ENCODE data around the gene SOX5. TPM values are rescaled to one million over a fixed set of nuclear protein-coding genes. Genes with fewer than 3 reads are reported as not detected.
"Not testable (repeated sequence)": the region's sequence is repeated elsewhere in the genome, so short reads cannot be mapped to it uniquely, and the experiment has no call there.

Gene SOX5
- total RNA-seq, 1 donor from 2014 or later: 2.2 TPM

DNA sequence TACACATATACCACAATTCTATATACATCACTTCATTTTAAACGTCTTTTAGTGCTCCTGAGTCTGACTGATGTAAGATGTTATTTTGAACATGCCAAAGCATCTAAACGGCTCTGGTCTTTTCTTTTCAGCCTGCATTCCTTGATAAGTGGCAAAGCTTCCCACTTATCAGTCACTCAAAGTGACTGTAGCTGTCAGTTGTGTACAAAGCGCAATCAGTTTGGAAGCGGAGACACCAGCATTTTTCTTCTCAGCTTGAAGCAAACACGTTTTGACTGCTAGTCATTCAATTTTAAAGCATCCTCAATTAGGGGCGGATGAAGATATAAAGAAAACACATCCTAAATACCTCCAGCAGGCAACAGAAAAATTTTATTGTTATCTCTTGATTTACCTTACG, 226.8 kb downstream of the SOX5 start:
- DNase-seq (no peak), ATAC-seq (ENCODE audit: poor library complexity) (no peak)
- intact Hi-C loops (cut with DNase I): no loop called here

DNA sequence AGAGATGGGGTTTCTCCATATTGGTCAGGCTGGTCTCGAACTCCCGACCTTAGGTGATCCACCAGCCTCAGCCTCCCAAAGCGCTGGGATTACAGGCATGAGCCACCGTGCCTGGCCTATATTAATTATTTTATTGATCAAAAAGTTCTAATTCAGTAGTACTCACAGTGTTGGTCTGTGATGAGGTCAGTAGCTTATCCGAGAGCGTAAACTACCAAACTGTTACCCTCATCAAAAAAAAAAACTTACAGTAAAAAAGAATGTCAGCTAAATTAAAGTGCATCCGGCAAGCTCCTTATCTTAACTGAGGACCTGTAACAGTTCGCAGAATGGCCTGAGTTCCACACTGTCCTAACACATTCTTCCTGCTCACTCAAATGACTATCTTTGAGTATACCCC, 228.2 kb downstream of the SOX5 start:
- ATAC-seq (ENCODE audit: poor library complexity): no peak
- DNase-seq: no peak
- intact Hi-C loops (cut with DNase I): no loop called here

DNA sequence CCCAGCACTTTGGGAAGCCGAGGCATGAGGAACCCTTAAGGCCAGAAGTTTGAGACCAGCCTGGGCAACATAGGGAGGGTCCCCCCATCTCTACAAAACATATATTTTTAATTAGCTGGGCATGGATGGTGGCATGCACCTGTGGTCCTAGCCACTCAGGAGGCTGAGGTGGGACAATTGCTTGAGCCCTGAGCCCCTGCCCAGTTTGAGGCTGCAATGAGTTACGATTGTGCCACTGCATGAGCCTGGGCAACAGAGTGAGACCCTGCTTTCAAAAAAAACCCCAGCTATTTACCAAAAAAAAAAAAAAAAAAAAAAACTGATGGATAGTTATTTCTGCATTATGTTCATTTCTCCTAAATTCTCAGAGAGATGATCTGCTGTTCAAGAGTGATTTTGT, 230.0 kb downstream of the SOX5 start:
- ATAC-seq (ENCODE audit: poor library complexity) (no peak), DNase-seq (no peak)
- intact Hi-C loops (cut with DNase I): no loop called here

DNA sequence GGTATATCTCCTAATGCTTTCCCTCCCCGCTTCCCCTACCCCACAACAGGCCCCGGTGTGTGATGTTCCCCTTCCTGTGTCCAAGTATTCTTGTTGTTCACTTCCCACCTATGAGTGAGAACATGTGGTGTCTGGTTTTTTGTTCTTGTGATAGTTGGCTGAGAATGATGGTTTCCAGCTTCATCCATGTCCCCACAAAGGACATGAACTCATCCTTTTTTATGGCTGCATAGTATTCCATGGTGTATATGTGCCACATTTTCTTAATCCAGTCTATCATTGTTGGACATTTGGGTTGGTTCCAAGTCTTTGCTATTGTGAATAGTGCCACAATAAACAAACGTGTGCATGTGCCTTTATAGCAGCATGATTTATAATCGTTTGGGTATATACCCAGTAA, 239.1 kb downstream of the SOX5 start:
- DNase-seq; intact Hi-C loops (cut with DNase I); ATAC-seq (ENCODE audit: poor library complexity): not testable (repeated sequence)

DNA sequence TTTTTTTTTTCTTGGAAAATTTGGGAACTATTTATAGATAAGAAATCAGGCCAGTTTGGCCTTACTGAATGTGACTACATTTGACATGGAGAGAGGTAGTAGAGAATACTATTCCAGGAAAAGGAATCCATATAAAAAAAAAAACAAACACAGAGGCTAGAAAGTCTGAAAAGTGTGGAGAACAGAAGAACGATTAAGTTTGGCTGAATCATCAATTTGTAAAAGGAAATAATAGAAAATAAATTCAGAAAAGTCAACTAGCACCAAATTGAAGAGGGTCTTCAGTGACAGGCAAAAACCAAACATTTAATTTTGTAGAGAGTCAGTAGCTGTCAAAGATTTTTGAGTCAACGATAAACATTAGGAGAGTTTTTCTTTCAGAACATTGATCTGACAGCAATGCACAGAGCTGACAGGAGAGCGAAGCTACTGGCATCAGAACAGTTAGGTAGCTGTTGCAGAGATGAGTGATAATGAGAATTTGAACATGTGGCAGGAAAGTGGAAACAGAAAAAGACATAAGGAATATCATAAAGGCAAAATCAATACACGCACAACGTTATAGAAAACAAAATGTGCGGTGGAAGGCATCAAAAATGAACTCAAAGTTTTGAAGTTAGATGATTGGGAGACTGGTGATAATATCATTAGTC, 241.2 kb downstream of the SOX5 start:
- ATAC-seq (ENCODE audit: poor library complexity): no peak
- DNase-seq: no peak
- intact Hi-C loops (cut with DNase I): no loop called here

DNA sequence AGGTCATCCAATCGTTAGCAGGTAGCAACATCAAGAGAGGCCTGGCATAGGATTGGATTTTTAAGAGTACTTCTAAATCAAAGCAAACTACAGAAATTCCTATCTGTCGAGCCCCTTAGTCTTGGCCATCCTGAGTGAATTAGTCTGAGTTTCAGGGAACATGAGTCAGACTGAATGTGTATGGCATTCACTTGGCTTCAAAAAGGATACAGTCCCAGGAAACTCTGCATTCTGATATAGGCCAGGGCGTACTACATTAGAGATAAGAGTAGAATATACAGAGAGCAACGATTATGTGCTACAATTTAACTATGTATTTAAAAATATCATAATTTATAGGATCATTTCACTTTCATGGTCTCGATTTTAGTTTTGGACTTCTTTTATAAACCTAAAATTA, 242.2 kb downstream of the SOX5 start:
- ATAC-seq (ENCODE audit: poor library complexity) (no peak), DNase-seq (no peak)
- intact Hi-C loops (cut with DNase I): no loop called here

DNA sequence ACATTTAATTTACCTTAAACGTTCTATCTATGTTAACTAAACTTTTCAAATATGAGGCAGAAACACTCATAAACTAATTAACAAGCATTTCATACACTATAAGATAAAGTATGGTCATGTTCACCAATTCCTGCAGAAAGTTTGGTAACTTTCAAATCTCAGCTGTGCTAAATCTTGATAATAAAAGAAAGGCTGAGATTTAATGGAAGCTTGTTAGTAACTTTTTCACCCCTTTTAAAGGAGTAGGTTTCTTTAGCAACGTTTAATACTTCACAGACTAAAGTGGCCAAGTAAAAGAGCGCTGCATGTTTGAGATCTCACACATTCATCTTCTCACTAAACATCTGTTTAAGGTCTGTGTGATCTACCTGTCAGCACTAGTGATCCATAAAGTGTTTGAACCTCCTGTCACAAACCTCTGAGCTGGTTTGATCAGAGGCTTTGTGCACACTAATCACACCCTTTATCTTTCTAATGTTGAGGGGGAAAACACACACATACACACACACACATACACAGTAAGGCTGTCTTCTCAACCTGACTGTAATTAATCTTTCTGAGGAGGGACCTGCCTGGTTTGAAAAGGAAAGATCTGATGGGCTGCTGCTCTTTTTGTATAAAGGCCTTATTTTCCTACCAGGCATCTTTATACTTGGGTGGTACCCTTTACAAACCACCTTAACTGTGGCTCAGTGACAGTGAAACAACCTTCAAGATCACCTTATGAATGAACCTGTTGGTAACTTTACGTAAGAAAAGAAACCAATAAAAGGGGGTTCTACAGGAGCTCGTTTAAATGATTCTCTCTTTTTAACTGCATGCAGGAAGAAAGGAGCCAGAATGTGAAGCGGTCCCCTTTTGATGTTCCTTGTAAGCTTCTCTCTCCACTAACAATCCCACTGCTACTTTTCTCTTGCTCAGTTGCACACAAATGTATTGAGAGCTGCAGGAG, 244.2 kb downstream of the SOX5 start:
- intact Hi-C loops (cut with DNase I): no loop called here
- ATAC-seq (ENCODE audit: poor library complexity) (no peak), DNase-seq (no peak)

DNA sequence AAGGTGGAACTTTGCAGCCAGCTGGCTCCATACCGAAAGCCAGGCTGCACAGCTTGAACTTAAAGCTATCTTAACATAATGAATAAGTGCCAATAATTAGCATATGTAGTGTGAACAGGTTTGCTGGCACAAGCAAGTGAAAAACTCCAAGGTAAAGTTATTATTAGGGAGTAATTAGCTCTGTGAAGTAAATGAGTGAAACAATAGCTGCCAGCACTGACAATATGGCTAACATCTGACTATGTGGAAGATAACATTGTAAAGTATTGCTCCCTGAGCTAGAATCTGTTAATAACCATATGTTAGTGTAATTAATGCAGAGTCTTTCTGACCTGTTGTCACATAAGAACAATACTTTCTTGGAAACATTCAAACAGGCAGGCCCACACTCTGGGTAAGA, 246.4 kb downstream of the SOX5 start:
- DNase-seq: no peak
- no peak for ATAC-seq (ENCODE audit: poor library complexity)
- intact Hi-C loops (cut with DNase I): no loop called here

DNA sequence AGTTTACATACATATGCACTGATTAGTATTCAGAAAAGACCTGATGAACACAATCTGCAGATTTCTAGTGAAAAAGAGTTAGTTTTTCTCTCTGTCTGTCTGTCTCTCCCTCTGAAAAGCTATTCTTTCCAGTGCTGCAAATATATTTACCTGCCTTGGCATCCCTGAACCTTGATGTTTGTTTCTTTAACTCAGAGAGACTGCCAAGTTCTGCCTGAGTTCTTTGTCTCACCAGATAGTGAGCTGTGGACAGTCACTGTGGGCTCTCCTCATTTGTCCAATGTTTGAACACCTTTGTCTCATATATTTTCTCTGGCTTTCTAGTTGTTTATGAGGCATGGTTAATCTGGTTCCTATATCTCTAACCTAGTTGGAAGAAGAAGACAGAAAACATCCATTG, 250.4 kb downstream of the SOX5 start:
- ATAC-seq (ENCODE audit: poor library complexity) (no peak), DNase-seq (no peak)
- intact Hi-C loops (cut with DNase I): no loop called here

DNA sequence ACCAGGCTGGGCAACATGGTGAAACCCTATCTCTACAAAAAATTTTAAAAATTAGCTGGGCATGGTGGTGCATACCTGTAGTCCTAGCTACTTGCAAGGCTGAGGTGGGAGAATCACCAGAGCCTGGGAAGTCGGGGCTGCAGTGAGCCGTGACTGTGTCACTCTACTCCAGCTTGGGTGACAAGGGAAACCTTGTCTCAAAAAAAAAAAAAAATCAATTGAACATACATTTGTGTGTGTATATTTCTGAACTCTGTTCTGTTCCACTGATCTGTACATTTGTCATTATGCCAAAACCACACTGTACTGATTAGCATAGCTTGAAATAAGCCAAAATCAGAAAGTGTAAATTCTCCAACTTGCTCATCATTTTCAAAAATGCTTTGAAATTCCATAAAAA, 254.6 kb downstream of the SOX5 start:
- no peak for ATAC-seq (ENCODE audit: poor library complexity)
- intact Hi-C loops (cut with DNase I): no loop called here

DNA sequence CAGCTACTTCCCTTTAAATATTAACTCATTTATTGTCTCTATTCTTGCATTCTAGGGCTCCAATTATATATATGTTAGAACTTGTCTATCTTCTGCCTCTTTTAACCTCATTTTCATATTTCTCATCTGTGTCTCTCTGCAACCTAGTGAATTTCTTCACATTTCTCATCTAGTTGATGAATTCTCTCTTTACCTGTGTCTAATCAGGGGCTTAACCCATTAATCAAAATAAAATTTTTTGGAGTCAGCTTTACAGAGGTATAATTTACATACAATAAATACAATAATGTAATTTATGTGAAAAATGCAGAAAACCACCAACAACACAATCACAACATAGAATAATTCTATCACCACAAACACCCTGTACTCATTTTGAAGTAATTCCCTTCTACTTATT, 255.2 kb downstream of the SOX5 start:
- DNase-seq (no peak), ATAC-seq (ENCODE audit: poor library complexity) (no peak)
- intact Hi-C loops (cut with DNase I): no loop called here

More for the DNA sequence above, 254.6 kb downstream of the SOX5 start:
- DNase-seq: no peak

DNA sequence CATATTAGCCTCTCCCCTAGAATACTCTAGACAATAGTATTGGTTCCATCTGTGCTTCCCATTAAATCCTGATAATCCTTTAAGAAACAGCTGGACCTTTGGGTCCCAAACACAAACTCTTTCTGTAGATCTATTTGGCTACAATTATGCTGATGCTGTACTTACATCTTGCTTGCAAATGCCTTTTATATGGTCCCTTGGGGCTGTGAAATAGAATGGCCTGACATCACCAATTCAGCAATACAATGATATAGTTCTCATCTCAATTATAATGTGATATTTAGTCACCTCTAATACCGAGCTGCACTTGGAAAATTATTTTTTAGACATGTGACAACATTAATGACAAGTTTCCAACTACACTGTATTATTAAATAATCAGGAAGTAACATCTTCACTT, 261.5 kb downstream of the SOX5 start:
- no peak for DNase-seq

DNA sequence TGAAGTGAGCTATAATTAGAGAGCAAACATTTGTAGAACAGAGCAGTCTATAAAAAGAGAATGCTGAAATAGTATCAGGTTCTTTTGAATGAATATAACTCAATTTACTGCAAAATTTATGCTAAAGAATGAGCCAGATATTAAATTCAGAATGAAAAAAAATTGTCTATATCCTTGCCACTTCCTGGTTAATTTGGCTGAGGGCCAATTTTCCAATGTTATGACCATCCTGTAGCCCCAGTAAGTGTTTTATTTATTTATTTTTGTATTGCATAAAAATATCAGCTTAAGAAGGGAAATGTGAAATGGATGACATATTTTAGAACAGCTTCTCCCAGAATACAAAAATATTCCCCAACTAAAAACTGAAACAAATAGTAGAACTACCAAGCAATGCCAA, 263.4 kb downstream of the SOX5 start:
- intact Hi-C loops (cut with DNase I): no loop called here
- DNase-seq (no peak), ATAC-seq (ENCODE audit: poor library complexity) (no peak)

More for the DNA sequence above, 261.5 kb downstream of the SOX5 start:
- ATAC-seq (ENCODE audit: poor library complexity): no peak
- intact Hi-C loops (cut with DNase I): no loop called here

DNA sequence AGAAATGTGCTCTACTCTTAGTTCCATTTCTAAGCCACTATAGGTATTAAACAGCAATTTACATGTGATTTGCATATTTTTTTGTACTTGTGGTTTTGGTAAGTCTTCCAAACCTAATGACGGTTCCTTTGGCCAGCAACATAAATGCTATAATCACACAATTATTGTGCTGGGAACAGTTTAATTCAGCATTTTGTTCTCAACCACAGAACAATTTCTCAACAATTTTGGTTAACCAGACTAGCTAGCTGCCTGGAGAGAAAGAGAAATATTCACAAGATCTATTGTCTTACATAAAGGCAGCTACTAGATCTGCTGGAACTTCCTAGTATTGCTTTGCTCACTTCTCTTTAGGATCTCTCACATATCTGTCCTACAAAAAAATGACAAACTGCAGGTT, 265.3 kb downstream of the SOX5 start:
- intact Hi-C loops (cut with DNase I): no loop called here
- DNase-seq (no peak), ATAC-seq (ENCODE audit: poor library complexity) (no peak)

DNA sequence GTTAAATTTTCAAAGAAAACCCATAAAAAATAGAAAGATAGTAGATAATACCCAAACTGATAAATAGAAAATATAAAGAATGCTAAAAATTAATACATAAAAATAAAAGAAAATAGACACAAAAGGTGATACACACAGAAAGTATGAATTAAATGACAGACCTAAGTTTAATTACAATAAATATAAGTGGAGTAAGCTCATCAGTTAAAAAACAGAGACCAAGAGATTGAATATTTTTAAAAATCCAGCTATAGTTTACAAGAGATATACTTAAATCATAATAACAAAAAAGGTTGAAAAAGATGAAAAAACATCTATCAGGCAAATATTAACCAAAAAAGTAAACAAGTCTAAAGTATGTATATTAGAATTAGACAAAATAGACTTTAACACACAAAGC, 268.2 kb downstream of the SOX5 start:
- ATAC-seq (ENCODE audit: poor library complexity) (no peak), DNase-seq (no peak)
- intact Hi-C loops (cut with DNase I): no loop called here

DNA sequence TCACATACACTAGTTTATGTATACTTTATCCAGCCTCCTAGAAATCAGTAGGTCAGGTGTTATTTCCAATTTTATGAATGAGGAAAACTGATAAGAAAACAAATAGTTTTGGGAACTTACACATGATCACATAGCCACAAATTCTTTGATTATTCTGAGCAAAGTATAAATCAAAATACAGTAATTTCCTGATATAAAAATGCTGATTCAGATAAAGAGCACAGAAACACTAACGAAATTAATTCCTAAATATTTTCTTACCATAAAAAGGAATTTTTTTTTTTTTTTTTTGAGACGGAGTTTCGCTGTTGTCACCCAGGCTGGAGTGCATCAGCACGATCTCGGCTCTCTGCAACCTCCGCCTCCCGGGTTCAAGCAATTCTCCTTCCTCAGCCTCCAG, 275.4 kb downstream of the SOX5 start:
- intact Hi-C loops (cut with DNase I): no loop called here
- no peak for DNase-seq

DNA sequence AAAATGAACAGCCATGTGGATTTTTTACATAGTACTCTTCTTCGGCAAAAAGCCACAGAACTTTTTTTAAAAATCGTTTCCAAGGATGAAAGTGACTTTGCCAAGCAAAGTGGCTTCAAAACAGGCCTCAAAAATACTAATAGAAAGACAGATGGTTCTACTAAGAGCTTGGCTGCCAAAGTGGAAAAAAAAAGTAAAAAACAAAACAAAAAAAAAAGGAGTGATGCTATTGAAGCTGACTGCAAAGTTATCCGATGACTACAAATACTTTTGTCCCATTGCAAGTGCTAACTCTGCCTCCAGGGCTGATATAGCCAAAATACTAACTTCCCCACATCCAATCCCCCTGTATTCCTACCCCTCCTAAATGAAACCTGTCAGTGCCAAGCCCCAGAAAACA, 277.6 kb downstream of the SOX5 start:
- ATAC-seq (ENCODE audit: poor library complexity): no peak
- intact Hi-C loops (cut with DNase I): no loop called here

More for the DNA sequence above, 275.4 kb downstream of the SOX5 start:
- no peak for ATAC-seq (ENCODE audit: poor library complexity)

DNA sequence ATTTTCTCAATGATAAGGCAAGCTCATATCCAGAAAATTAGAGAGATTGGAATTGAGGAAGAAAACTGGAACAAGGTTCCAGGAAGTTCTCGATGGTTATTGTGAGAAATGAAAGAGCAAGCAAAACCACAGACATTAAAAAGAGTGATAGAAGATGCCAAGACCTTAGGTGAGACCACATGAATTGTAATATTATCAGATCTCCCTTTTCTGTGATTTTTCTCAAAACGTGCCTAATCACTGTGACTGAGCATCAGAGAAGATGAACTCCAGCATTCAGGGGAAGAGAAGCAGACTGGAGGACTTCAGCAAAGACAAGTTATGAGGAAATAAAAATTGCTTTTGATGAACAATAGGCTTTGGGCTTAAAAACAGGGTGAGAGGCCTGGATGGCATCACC, 278.8 kb downstream of the SOX5 start:
- DNase-seq (no peak), ATAC-seq (ENCODE audit: poor library complexity) (no peak)
- intact Hi-C loops (cut with DNase I): no loop called here

More for the DNA sequence above, 277.6 kb downstream of the SOX5 start:
- DNase-seq: no peak

DNA sequence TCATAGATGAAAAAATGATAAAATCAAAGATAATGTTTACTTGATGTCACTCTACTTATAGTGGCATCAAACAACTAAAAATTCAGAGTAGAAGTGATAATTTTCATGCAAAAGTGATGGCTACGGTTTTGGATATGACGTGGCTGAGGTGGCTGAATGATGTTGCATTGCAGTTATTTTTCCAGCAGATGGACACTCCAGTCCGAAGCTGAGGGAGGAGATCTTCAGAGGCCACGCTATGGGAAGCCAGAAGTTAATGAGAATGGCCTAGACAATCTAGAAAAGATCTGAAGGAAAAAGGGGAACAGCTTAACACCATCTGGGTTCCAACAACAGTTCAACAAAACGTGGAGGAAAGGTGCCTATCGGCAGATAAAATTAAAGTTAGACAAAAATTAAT, 279.8 kb downstream of the SOX5 start:
- DNase-seq: no peak
- intact Hi-C loops (cut with DNase I): no loop called here
- ATAC-seq (ENCODE audit: poor library complexity): no peak

DNA sequence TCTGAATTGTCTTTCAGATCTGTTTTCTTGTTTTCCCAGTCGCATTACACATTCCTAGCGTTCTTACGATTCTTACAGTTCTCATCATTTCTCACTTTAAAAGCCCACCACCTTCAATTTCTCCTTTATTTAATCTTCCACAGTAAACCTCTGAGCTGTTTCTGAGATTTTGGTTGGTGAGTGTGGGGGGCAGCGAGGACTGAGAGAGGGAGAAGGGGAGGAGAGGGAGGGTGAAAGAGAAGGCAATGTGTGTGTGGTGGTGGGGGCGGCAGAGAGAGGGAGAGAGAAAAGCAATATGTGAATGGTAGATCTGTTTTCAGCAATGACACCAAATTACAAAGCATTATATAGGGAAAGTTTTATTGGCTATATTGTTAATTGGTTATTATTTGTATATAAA, 282.6 kb downstream of the SOX5 start:
- intact Hi-C loops (cut with DNase I): no loop called here
- no peak for DNase-seq
- no peak for ATAC-seq (ENCODE audit: poor library complexity)

Data from Right ventricle myocardium superior (tissue), 1 donor.